CD4-positive, alpha-beta T cell (primary cell): Measurements from ENCODE around the gene CEP295NL. TPM values are rescaled to one million over a fixed set of nuclear protein-coding genes. Genes with fewer than 3 reads are reported as not detected.
"Not testable (repeated sequence)": the region's sequence is repeated elsewhere in the genome, so short reads cannot be mapped to it uniquely, and the experiment has no call there.

Source experiments
- ATAC-seq: fragments of 200-7000 bp; cut with Tn5 transposase; one replicate; pipeline ENCODE4 v1.10.0; 2022; ENCODE audit warnings: mild to moderate bottlenecking; ENCODE audit not compliant: poor library complexity
- CTCF ChIA-PET: fragments of 350-600 bp; sonication (Branson Sonifier 250); formaldehyde crosslinking; loops from one replicate; lab custom pipeline; 2021; ENCODE audit warnings: antibody characterized with exemption, inconsistent platforms; lab: Charles Lee
- POLR2A ChIA-PET: fragments of 350-600 bp; sonication (Branson Sonifier 250); formaldehyde crosslinking; loops from one replicate; lab custom pipeline; 2021; ENCODE audit warnings: antibody characterized with exemption, inconsistent platforms; lab: Charles Lee
- DNase-seq, 14 experiments: peaks; one replicate each; pipeline ENCODE4 v3.0.0-alpha.2; 2013 to 2020; ENCODE audit warnings: mixed read lengths in 2 of 14
- H3K27ac ChIP-seq, 2 donors: one replicate each; pipeline versions ENCODE4 v1.5.1 to v1.7.0; 2013; ENCODE audit warnings: low read length in 2 of 2, low read depth in 1 of 2, mild to moderate bottlenecking in 1 of 2
- H3K27me3 ChIP-seq, 2 experiments: 1 replicate in 1 of 2; 2 replicates in 1 of 2; pipeline versions ENCODE4 v1.6.1 to v1.7.0; 2013; ENCODE audit warnings: low read length in 2 of 2, control low read depth in 1 of 2, mild to moderate bottlenecking in 1 of 2, moderate library complexity in 1 of 2; ENCODE audit not compliant: insufficient read depth in 2 of 2, control insufficient read depth in 1 of 2
- H3K36me3 ChIP-seq: one replicate; pipeline ENCODE4 v1.6.1; 2013; ENCODE audit warnings: low read length, control low read depth; ENCODE audit not compliant: insufficient read depth
- H3K4me1 ChIP-seq: one replicate; pipeline ENCODE4 v1.6.1; 2013; ENCODE audit warnings: low read length, control low read depth; ENCODE audit not compliant: insufficient read depth
- H3K4me3 ChIP-seq: one replicate; pipeline ENCODE4 v1.5.1; 2013; ENCODE audit warnings: mild to moderate bottlenecking, low read length, moderate library complexity
- H3K9me3 ChIP-seq, 2 experiments: 1 replicate in 1 of 2; 2 replicates in 1 of 2; pipeline versions ENCODE4 v1.6.1 to v1.7.0; 2013; ENCODE audit warnings: low read length in 2 of 2, mild to moderate bottlenecking in 2 of 2, control low read depth in 1 of 2, moderate library complexity in 1 of 2; ENCODE audit not compliant: control insufficient read depth in 1 of 2, insufficient read depth in 1 of 2
- H3K27ac Mint-ChIP-seq: one replicate; pipeline ENCODE4 v1.8.0; 2020; ENCODE audit warnings: mixed read lengths
- H3K27me3 Mint-ChIP-seq: one replicate; pipeline ENCODE4 v1.8.0; 2021; ENCODE audit warnings: mixed read lengths
- H3K36me3 Mint-ChIP-seq: one replicate; pipeline ENCODE4 v1.8.0; 2021; ENCODE audit warnings: low read depth, mixed read lengths
- H3K4me1 Mint-ChIP-seq: one replicate; pipeline ENCODE4 v1.8.0; 2021; ENCODE audit warnings: low read depth, mixed read lengths
- H3K4me3 Mint-ChIP-seq: one replicate; pipeline ENCODE4 v1.8.0; 2020; ENCODE audit warnings: mild to moderate bottlenecking, mixed read lengths
- H3K9me3 Mint-ChIP-seq: one replicate; pipeline ENCODE4 v1.8.0; 2020; ENCODE audit warnings: mixed read lengths
- intact Hi-C, 2 experiments: fragments of 100-400 bp; cut with DNase I in 1 of 2; cut with micrococcal nuclease in 1 of 2; formaldehyde crosslinking; loops; one replicate each; pipeline versions ENCODE4 v1.15.1 to v1.9.0; 2023 to 2025; cut with DNase I, micrococcal nuclease
- total RNA-seq, 174 experiments: library from RNA in 2 of 174; stranded (reverse) in 2 of 174; gene quantifications; one replicate each; pipeline ENCODE4 v1.2.3 and lab custom pipeline; 2021 to 2026
- TF ChIP-seq, protein P1 (sequence below): fragments of 200-600 bp; IDR thresholded peaks from one replicate; pipeline ENCODE4 v1.8.0; 2022; ENCODE audit warnings: antibody characterized with exemption, mild to moderate bottlenecking

CEP295NL gene
- total RNA-seq, 2 experiments from 2014 or later, result 2.6 to 2.7 TPM

DNA sequence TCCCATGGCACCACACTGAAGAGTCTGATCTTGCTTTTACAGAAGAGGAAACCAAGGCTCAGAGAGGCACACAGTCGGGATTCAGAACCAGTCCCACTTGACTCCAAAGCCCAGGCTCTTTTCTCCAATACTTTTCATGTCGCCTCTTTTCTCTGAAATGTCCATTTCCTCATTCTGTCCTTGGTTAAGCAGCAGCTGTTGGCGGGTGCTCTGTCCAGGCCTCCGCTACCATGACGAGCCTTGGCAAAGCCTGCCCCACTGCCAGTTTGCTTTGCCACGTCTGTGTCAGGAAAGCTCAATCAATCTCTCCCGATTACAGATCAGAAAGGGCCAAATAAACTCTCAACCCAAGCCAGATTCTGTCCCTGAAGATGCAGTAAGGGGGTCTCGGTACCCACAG is 9.1 kb upstream of the CEP295NL start:
- H3K27ac ChIP-seq, result no peak overlapping the region
- H3K4me1 ChIP-seq, result peaks cover 5% of the 10 kb centered on the region
- Mint-ChIP-seq H3K4me1 (peaks cover 14% of the 10 kb centered on the region), H3K9me3 (no peaks in the 10 kb centered on the region), H3K27ac (no peak overlapping the region), H3K36me3 (no peaks in the 10 kb centered on the region), H3K4me3 (no peak overlapping the region), H3K27me3 (no peaks in the 10 kb centered on the region)
- no peaks in the 10 kb centered on the region for H3K36me3 ChIP-seq
- ATAC-seq (no peak), DNase-seq (no peak)
- TF ChIP-seq, protein P1, sequence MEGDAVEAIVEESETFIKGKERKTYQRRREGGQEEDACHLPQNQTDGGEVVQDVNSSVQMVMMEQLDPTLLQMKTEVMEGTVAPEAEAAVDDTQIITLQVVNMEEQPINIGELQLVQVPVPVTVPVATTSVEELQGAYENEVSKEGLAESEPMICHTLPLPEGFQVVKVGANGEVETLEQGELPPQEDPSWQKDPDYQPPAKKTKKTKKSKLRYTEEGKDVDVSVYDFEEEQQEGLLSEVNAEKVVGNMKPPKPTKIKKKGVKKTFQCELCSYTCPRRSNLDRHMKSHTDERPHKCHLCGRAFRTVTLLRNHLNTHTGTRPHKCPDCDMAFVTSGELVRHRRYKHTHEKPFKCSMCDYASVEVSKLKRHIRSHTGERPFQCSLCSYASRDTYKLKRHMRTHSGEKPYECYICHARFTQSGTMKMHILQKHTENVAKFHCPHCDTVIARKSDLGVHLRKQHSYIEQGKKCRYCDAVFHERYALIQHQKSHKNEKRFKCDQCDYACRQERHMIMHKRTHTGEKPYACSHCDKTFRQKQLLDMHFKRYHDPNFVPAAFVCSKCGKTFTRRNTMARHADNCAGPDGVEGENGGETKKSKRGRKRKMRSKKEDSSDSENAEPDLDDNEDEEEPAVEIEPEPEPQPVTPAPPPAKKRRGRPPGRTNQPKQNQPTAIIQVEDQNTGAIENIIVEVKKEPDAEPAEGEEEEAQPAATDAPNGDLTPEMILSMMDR, result no peak
- ChIA-PET CTCF (no interaction called here), POLR2A (no interaction called here)
- H3K27me3 ChIP-seq, result no peaks in the 10 kb centered on the region
- intact Hi-C loops, result no loop called here
- no peak overlapping the region for H3K4me3 ChIP-seq
- H3K9me3 ChIP-seq, result no peaks in the 10 kb centered on the region

DNA sequence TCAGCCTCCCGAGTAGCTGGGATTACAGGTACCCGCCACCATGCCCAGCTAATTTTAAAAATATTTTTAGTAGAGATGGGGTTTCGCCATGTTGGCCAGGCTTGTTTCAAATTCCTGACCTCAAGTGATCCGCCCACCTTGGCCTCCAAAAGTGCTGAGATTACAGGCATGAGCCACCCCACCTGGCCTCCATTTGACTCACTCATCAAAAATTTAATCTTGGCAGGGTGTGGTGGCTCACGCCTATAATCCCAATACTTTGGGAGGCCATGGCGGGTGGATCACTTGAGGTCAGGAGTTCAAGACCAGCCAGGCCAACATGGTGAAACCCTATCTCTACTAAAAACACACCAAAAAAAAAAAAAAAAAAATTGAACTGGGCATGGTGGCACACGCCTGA is 8.5 kb upstream of the CEP295NL start:
- H3K4me3 Mint-ChIP-seq, CTCF ChIA-PET, H3K4me1 ChIP-seq, ATAC-seq, H3K27ac ChIP-seq, H3K27me3 Mint-ChIP-seq, H3K27me3 ChIP-seq, H3K36me3 Mint-ChIP-seq, H3K4me3 ChIP-seq, H3K27ac Mint-ChIP-seq, DNase-seq, H3K36me3 ChIP-seq, H3K9me3 Mint-ChIP-seq, H3K9me3 ChIP-seq, intact Hi-C loops: not testable (repeated sequence)
- POLR2A ChIA-PET, result interaction anchor here (0.5 kb wide), 1 partner anchor 51 kb away, joined by 3 read pairs; no protein-coding TSS in a partner anchor
- H3K4me1 Mint-ChIP-seq, result peaks cover 10% of the 10 kb centered on the region

DNA sequence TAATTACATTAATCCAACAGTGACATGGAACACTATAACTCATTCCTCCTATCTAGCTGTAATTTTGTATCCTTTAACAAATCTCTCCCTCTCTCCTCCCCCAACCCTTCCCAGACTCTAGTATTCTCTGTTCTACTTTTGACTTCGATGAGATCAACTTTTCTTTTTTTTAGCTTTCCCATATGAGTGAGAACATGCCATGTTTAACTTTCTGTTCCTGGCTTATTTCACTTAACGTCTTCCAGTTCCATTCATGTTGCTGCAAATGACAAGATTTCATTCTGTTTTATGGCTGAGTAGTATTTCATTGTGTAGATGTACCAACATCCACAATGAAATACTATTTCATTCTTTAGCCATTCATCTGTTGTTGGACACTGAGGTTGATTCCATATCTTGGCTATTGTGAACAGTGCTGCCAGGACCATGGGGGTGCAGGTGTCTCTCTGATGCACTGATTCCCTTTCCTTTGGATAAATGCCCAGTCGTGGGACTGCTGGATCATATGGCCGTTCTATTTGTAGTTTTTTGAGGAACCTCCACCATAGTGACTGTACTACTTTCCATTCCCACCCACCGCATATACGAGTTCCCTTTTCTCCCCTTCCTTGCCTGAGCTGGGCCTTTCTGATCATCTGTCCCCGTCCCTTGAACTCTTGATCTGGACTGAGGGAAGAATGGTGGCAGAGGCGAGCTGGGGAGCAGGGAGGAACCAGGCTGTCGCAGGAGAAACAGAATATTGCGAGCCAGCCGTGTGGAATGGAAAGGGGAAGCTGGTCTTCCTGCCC is 7.7 kb upstream of the CEP295NL start:
- Histone ChIP-seq H3K4me1 (no peaks in the 10 kb centered on the region), H3K9me3 (no peaks in the 10 kb centered on the region), H3K27me3 (no peaks in the 10 kb centered on the region), H3K36me3 (no peaks in the 10 kb centered on the region), H3K27ac (no peak overlapping the region), H3K4me3 (no peak overlapping the region)
- peak; percentile 26 for ATAC-seq
- no peaks in the 10 kb centered on the region for H3K9me3 Mint-ChIP-seq
- H3K4me3 Mint-ChIP-seq, result no peak overlapping the region
- TF ChIP-seq, protein P1, result no peak
- H3K36me3 Mint-ChIP-seq, result no peaks in the 10 kb centered on the region
- CTCF ChIA-PET, result no interaction called here
- peak in 2 of 14 experiments; percentile 51 to 53 for DNase-seq
- H3K27ac Mint-ChIP-seq, result no peak overlapping the region
- intact Hi-C loops, result no loop called here
- H3K27me3 Mint-ChIP-seq, result no peaks in the 10 kb centered on the region
- POLR2A ChIA-PET, result interaction anchor here (0.5 kb wide), 1 partner anchor 50 kb away, joined by 3 read pairs; no protein-coding TSS in a partner anchor
- peaks cover 2% of the 10 kb centered on the region for H3K4me1 Mint-ChIP-seq
